ENCODE results near the gene MTAP. TPM values are rescaled to one million over a fixed set of nuclear protein-coding genes. Genes with fewer than 3 reads are reported as not detected.
A peak's percentile ranks its signal among the peaks of the same experiment; 100 is the strongest.
"Not testable (repeated sequence)": the region's sequence is repeated elsewhere in the genome, so short reads cannot be mapped to it uniquely, and the experiment has no call there.

Gene MTAP
- total RNA-seq, 2 experiments from 2014 or later: 54.1 to 54.5 TPM

- Mint-ChIP-seq H3K4me1 (peaks cover 6% of the 10 kb centered on the region), H3K4me3 (no peak overlapping the region), H3K36me3 (peaks cover 14% of the 10 kb centered on the region), H3K9me3 (peaks cover 2% of the 10 kb centered on the region), H3K27me3 (no peaks in the 10 kb centered on the region), H3K27ac (no peak overlapping the region)
- ATAC-seq (ENCODE audit: low read depth) (no peak), DNase-seq (no peak)
- POLR2A ChIA-PET: no interaction called here
Measured at GRCh38 chr9:21931428-21931827, 129.0 kb downstream of the MTAP start.

- ATAC-seq (ENCODE audit: low read depth) (no peak), DNase-seq (no peak)
- Mint-ChIP-seq H3K4me1 (no peaks in the 10 kb centered on the region), H3K4me3 (no peak overlapping the region), H3K36me3 (peaks cover 14% of the 10 kb centered on the region), H3K27ac (no peak overlapping the region), H3K27me3 (no peaks in the 10 kb centered on the region), H3K9me3 (peaks cover 2% of the 10 kb centered on the region)
- POLR2A ChIA-PET: no interaction called here
Measured at GRCh38 chr9:21933281-21933680, 130.8 kb downstream of the MTAP start.

GRCh38 chr9:21933865-21934264 is 131.4 kb downstream of the MTAP start:
- ATAC-seq (ENCODE audit: low read depth): no peak
- H3K9me3 Mint-ChIP-seq: peaks cover 2% of the 10 kb centered on the region
- POLR2A ChIA-PET: no interaction called here

GRCh38 chr9:21935631-21936030 is 133.2 kb downstream of the MTAP start:
- peaks cover 2% of the 10 kb centered on the region for H3K27me3 Mint-ChIP-seq
- DNase-seq: no peak
- H3K9me3 Mint-ChIP-seq: no peaks in the 10 kb centered on the region
- no peak for ATAC-seq (ENCODE audit: low read depth)
- no peak overlapping the region for H3K4me3 Mint-ChIP-seq
- POLR2A ChIA-PET: no interaction called here
- H3K27ac Mint-ChIP-seq: no peak overlapping the region
- peaks cover 8% of the 10 kb centered on the region for H3K36me3 Mint-ChIP-seq
- no peaks in the 10 kb centered on the region for H3K4me1 Mint-ChIP-seq

More at GRCh38 chr9:21933865-21934264, 131.4 kb downstream of the MTAP start:
- DNase-seq: no peak
- H3K27me3 Mint-ChIP-seq: no peaks in the 10 kb centered on the region
- peaks cover 14% of the 10 kb centered on the region for H3K36me3 Mint-ChIP-seq
- H3K4me1 Mint-ChIP-seq: no peaks in the 10 kb centered on the region
- H3K4me3 Mint-ChIP-seq: no peak overlapping the region
- no peak overlapping the region for H3K27ac Mint-ChIP-seq

GRCh38 chr9:21936161-21936560 is 133.7 kb downstream of the MTAP start:
- no peak overlapping the region for H3K4me3 Mint-ChIP-seq
- H3K9me3 Mint-ChIP-seq: no peaks in the 10 kb centered on the region
- DNase-seq: no peak
- peaks cover 4% of the 10 kb centered on the region for H3K36me3 Mint-ChIP-seq
- no peak for ATAC-seq (ENCODE audit: low read depth)
- H3K27ac Mint-ChIP-seq: no peak overlapping the region
- peaks cover 2% of the 10 kb centered on the region for H3K27me3 Mint-ChIP-seq
- POLR2A ChIA-PET: no interaction called here
- no peaks in the 10 kb centered on the region for H3K4me1 Mint-ChIP-seq

GRCh38 chr9:21941337-21941995 is 139.0 kb downstream of the MTAP start:
- POLR2A ChIA-PET: no interaction called here
- Mint-ChIP-seq H3K4me3 (no peak overlapping the region), H3K4me1 (no peaks in the 10 kb centered on the region), H3K9me3 (no peaks in the 10 kb centered on the region), H3K27ac (no peak overlapping the region), H3K27me3 (peaks cover 16% of the 10 kb centered on the region), H3K36me3 (no peaks in the 10 kb centered on the region)
- DNase-seq: no peak
- ATAC-seq (ENCODE audit: low read depth): no peak

GRCh38 chr9:21943464-21943863 is 141.0 kb downstream of the MTAP start:
- Mint-ChIP-seq H3K36me3 (no peaks in the 10 kb centered on the region), H3K4me1 (no peaks in the 10 kb centered on the region), H3K4me3 (no peak overlapping the region), H3K27me3 (peaks cover 19% of the 10 kb centered on the region), H3K27ac (no peak overlapping the region), H3K9me3 (no peaks in the 10 kb centered on the region)
- POLR2A ChIA-PET: no interaction called here
- ATAC-seq (ENCODE audit: low read depth) (no peak), DNase-seq (no peak)

GRCh38 chr9:21945606-21946005 is 143.2 kb downstream of the MTAP start:
- no peaks in the 10 kb centered on the region for H3K4me1 Mint-ChIP-seq
- no peak overlapping the region for H3K27ac Mint-ChIP-seq
- POLR2A ChIA-PET: no interaction called here
- DNase-seq: no peak
- peaks cover 20% of the 10 kb centered on the region for H3K27me3 Mint-ChIP-seq
- no peaks in the 10 kb centered on the region for H3K36me3 Mint-ChIP-seq
- H3K4me3 Mint-ChIP-seq: no peak overlapping the region
- no peaks in the 10 kb centered on the region for H3K9me3 Mint-ChIP-seq
- ATAC-seq (ENCODE audit: low read depth): no peak

- Mint-ChIP-seq H3K9me3 (peaks cover 7% of the 10 kb centered on the region), H3K36me3 (peaks cover 3% of the 10 kb centered on the region)
- ATAC-seq (ENCODE audit: low read depth): no peak
Measured at GRCh38 chr9:21958833-21959232, 156.4 kb downstream of the MTAP start.

GRCh38 chr9:21959268-21959667 is 156.8 kb downstream of the MTAP start:
- H3K9me3 Mint-ChIP-seq; DNase-seq; H3K4me1 Mint-ChIP-seq; H3K36me3 Mint-ChIP-seq; H3K4me3 Mint-ChIP-seq; ATAC-seq (ENCODE audit: low read depth); POLR2A ChIA-PET; H3K27ac Mint-ChIP-seq: not testable (repeated sequence)
- H3K27me3 Mint-ChIP-seq: peaks cover 40% of the 10 kb centered on the region

More at GRCh38 chr9:21958833-21959232, 156.4 kb downstream of the MTAP start:
- POLR2A ChIA-PET: no interaction called here
- H3K4me3 Mint-ChIP-seq: no peak overlapping the region
- peaks cover 4% of the 10 kb centered on the region for H3K4me1 Mint-ChIP-seq
- peaks cover 39% of the 10 kb centered on the region for H3K27me3 Mint-ChIP-seq
- no peak overlapping the region for H3K27ac Mint-ChIP-seq
- no peak for DNase-seq

GRCh38 chr9:21961569-21961968 is 159.1 kb downstream of the MTAP start:
- Mint-ChIP-seq H3K36me3 (peaks cover 5% of the 10 kb centered on the region), H3K4me3 (no peak overlapping the region), H3K4me1 (peaks cover 12% of the 10 kb centered on the region), H3K9me3 (peaks cover 7% of the 10 kb centered on the region), H3K27ac (no peak overlapping the region), H3K27me3 (peaks cover 56% of the 10 kb centered on the region)
- POLR2A ChIA-PET: no interaction called here
- ATAC-seq (ENCODE audit: low read depth) (no peak), DNase-seq (no peak)

GRCh38 chr9:21964925-21965385 is 162.5 kb downstream of the MTAP start:
- Mint-ChIP-seq H3K9me3 (peaks cover 17% of the 10 kb centered on the region), H3K4me3 (peak overlapping the region; percentile 77), H3K27me3 (peaks cover 85% of the 10 kb centered on the region), H3K36me3 (peaks cover 14% of the 10 kb centered on the region), H3K4me1 (peaks cover 31% of the 10 kb centered on the region), H3K27ac (no peak overlapping the region)
- ATAC-seq (ENCODE audit: low read depth) (peak; percentile 64), DNase-seq (peak; percentile 62)
- POLR2A ChIA-PET: no interaction called here

- peaks cover 19% of the 10 kb centered on the region for H3K9me3 Mint-ChIP-seq
- H3K27me3 Mint-ChIP-seq: peaks cover 89% of the 10 kb centered on the region
- no peak overlapping the region for H3K27ac Mint-ChIP-seq
- ATAC-seq (ENCODE audit: low read depth) (peak; percentile 76), DNase-seq (peak; percentile 66)
- H3K4me3 Mint-ChIP-seq: peak overlapping the region; percentile 77
- POLR2A ChIA-PET: no interaction called here
- H3K4me1 Mint-ChIP-seq: peaks cover 32% of the 10 kb centered on the region
- peaks cover 16% of the 10 kb centered on the region for H3K36me3 Mint-ChIP-seq
Measured at GRCh38 chr9:21965401-21965951, 163.0 kb downstream of the MTAP start.

GRCh38 chr9:21966140-21966851 is 163.9 kb downstream of the MTAP start:
- peaks cover 18% of the 10 kb centered on the region for H3K36me3 Mint-ChIP-seq
- DNase-seq (no peak), ATAC-seq (ENCODE audit: low read depth) (no peak)
- peak overlapping the region; percentile 48 for H3K27ac Mint-ChIP-seq
- peaks cover 21% of the 10 kb centered on the region for H3K9me3 Mint-ChIP-seq
- peaks cover 92% of the 10 kb centered on the region for H3K27me3 Mint-ChIP-seq
- H3K4me3 Mint-ChIP-seq: no peak overlapping the region
- peaks cover 36% of the 10 kb centered on the region for H3K4me1 Mint-ChIP-seq
- POLR2A ChIA-PET: no interaction called here

Measured in activated naive CD8-positive, alpha-beta T cell treated with anti-CD3 and anti-CD28 coated beads, Interleukin-2, amount 10 ng/mL, durations not matched to agents 7 days and 5 days (primary cell).